ENCODE data around the gene TAF10. TPM values are rescaled to one million over a fixed set of nuclear protein-coding genes. Genes with fewer than 3 reads are reported as not detected.
A peak's percentile ranks its signal among the peaks of the same experiment; 100 is the strongest.

Gene TAF10
- total and polyA plus RNA-seq, 9 donors: 40.0 to 183 (median 76.8) TPM

DNA sequence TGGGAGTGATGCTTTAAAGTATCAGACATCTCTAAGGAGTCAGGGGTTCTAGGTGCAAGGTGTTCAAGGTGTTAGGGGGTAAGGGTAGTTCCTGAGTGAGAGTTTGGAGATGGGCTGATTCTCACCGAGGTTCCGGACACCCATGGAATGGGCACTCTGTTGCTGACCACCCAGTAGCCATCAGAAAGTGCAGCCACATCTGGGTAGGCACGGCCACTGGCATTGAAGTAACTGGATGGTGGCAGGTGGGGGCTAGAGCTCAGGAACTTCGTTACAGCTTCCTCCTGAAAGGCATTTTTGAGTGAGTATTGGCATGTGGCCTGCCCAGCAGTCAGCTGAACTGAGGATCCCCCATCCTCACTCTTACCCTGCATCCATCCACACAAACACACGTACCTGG lies 3.0 kb upstream of the TAF10 start:
- WGBS, 3 donors: 90 to 98% (median 91%) methylated on average over 5 of the region's 5 CpGs
- Histone ChIP-seq H3K27ac (no peak overlapping the region), H3K4me3 (no peak overlapping the region), H3K27me3 (no peaks in the 10 kb centered on the region), H3K4me1 (ENCODE audit: insufficient read depth) (peaks cover 6% of the 10 kb centered on the region), H3K9me3 (no peaks in the 10 kb centered on the region), H3K36me3 (no peaks in the 10 kb centered on the region)
- TF ChIP-seq EP300 (IDR thresholded peaks at IDR 0.05): no peak
- TF ChIP-seq, protein P1, sequence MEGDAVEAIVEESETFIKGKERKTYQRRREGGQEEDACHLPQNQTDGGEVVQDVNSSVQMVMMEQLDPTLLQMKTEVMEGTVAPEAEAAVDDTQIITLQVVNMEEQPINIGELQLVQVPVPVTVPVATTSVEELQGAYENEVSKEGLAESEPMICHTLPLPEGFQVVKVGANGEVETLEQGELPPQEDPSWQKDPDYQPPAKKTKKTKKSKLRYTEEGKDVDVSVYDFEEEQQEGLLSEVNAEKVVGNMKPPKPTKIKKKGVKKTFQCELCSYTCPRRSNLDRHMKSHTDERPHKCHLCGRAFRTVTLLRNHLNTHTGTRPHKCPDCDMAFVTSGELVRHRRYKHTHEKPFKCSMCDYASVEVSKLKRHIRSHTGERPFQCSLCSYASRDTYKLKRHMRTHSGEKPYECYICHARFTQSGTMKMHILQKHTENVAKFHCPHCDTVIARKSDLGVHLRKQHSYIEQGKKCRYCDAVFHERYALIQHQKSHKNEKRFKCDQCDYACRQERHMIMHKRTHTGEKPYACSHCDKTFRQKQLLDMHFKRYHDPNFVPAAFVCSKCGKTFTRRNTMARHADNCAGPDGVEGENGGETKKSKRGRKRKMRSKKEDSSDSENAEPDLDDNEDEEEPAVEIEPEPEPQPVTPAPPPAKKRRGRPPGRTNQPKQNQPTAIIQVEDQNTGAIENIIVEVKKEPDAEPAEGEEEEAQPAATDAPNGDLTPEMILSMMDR (IDR thresholded peaks at IDR 0.05): no peak
- TF ChIP-seq POLR2A (IDR thresholded peaks at IDR 0.05): no peak
- no peak for DNase-seq
- intact Hi-C loops (cut with DNase I): loop anchor here in 1 of 4 donors (5.0 kb wide), 1 partner anchor 133 kb away; the partner anchor contains the start of genes ARFIP2 and TIMM10B

DNA sequence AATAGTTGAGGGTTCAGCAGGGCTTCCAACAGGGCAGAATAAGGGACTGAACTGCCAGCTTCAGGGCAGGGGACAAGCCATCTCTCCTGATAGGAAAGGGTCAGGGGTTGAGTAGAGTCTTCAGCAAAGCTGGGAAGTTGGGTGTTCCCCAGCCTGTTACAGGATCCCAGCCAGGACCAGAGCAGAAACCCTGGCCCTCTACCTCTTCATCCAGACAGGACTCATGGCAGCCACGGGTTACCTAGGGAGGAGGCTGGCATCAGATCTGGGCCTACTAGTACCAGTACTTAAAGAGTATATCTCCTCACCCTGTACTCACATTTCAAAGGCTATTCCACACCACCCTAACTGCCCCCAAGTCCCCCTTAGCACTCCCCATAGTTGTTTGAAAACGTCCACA lies 2.4 kb upstream of the TAF10 start:
- Histone ChIP-seq H3K36me3 (no peaks in the 10 kb centered on the region), H3K4me1 (ENCODE audit: insufficient read depth) (peaks cover 6% of the 10 kb centered on the region), H3K27ac (no peak overlapping the region), H3K4me3 (no peak overlapping the region), H3K9me3 (no peaks in the 10 kb centered on the region), H3K27me3 (no peaks in the 10 kb centered on the region)
- TF ChIP-seq EP300 (IDR thresholded peaks at IDR 0.05): no peak
- TF ChIP-seq, protein P1 (IDR thresholded peaks at IDR 0.05): no peak
- TF ChIP-seq POLR2A (IDR thresholded peaks at IDR 0.05): no peak
- WGBS, 3 donors: 93 to 96% (median 93%) methylated on average over 2 of the region's 2 CpGs
- DNase-seq: no peak
- intact Hi-C loops (cut with DNase I): no loop called here

DNA sequence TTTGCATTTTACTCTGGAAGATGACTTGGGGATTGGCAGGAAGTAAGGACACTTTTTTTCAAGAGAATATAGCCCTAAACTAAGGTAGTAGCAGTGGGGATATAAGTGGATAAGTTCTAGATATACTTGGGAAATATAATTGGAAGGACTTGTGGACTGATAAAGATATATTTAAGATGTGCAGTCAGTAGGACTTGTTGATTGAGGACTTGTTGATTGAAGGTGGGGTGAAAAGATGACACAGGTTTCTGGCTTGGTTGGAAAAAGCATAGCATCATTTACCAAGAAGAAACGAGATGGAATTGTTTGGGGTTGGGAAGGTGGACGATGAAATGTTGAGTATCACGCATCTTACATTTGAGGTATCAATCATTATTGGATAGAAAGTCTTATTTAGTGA lies 1.5 kb upstream of the TAF10 start:
- intact Hi-C loops (cut with DNase I): no loop called here
- Histone ChIP-seq H3K4me3 (no peak overlapping the region), H3K4me1 (ENCODE audit: insufficient read depth) (peaks cover 6% of the 10 kb centered on the region), H3K27me3 (no peaks in the 10 kb centered on the region), H3K36me3 (no peaks in the 10 kb centered on the region), H3K27ac (peak overlapping the region in 1 of 2 donors; percentile 83), H3K9me3 (no peaks in the 10 kb centered on the region)
- WGBS, 3 donors: 86 to 92% (median 89%) methylated on average over 3 of the region's 3 CpGs
- TF ChIP-seq, protein P1 (IDR thresholded peaks at IDR 0.05): no peak
- TF ChIP-seq EP300 (IDR thresholded peaks at IDR 0.05): no peak
- no peak for DNase-seq

DNA sequence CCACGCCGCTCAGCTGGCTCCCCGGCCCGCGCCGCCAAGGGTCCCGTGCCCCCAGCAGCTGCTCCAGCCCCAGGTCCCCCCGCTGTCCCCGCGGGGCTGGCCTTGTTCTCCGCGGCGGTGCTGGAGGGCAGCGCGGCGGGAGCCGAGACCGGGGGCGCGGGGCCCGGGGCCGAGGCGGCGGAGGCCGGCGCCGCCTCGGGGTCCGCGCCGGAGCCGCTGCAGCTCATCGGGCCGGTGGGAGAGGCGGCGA lies 128 bp downstream of the TAF10 start:
- H3K4me3 ChIP-seq: peak overlapping the region; percentile 86
- no peak for TF ChIP-seq POLR2A (IDR thresholded peaks at IDR 0.05)
- TF ChIP-seq EP300 (IDR thresholded peaks at IDR 0.05): no peak
- TF ChIP-seq, protein P1 (IDR thresholded peaks at IDR 0.05): no peak
- no peaks in the 10 kb centered on the region for H3K9me3 ChIP-seq
- no peaks in the 10 kb centered on the region for H3K27me3 ChIP-seq
- intact Hi-C loops (cut with DNase I): no loop called here
- no peaks in the 10 kb centered on the region for H3K36me3 ChIP-seq
- no peak for DNase-seq
- peaks cover 3% of the 10 kb centered on the region for H3K4me1 ChIP-seq (ENCODE audit: insufficient read depth)
- H3K27ac ChIP-seq: peak overlapping the region; percentile 83 to 98
- WGBS, 3 donors: 0 to 2% (median 1%) methylated on average over 34 to 36 of the region's 36 CpGs
